GM12878 (cell line): ENCODE data around the gene RFT1. TPM values are rescaled to one million over a fixed set of nuclear protein-coding genes. Genes with fewer than 3 reads are reported as not detected.

Experiments
- ATAC-seq: fragments of 200-7000 bp; cut with Tn5 transposase; 3 replicates; pipeline ENCODE4 v1.9.1; 2020; ENCODE audit warnings: mild to moderate bottlenecking, moderate library complexity
- BruUV-seq: library from RNA; stranded (reverse); fragments of 400-500 nt; replicated peaks from 2 replicates; lab custom pipeline; 2021; lab: Mats Ljungman, UMichigan
- CTCF ChIA-PET: fragments of 300-600 bp; sonication (Branson Sonifier 250); formaldehyde crosslinking; extraction: SDS; loops from one replicate; lab custom pipeline; 2021; ENCODE audit warnings: inconsistent platforms; lab: Yijun Ruan, JAX
- POLR2A ChIA-PET: fragments of 350-600 bp; formaldehyde crosslinking; extraction: SDS; loops from one replicate; lab custom pipeline; 2021; ENCODE audit warnings: inconsistent platforms; lab: Charles Lee
- RAD21 ChIA-PET: fragments of 300-600 bp; sonication (Branson Sonifier 250); formaldehyde crosslinking; loops from one replicate; lab custom pipeline; 2023; ENCODE audit warnings: antibody characterized with exemption; ENCODE audit not compliant: unreplicated experiment; lab: Charles Lee
- SMC1A ChIA-PET: fragments of 300-600 bp; sonication (Branson Sonifier 250); formaldehyde crosslinking; loops from one replicate; lab custom pipeline; 2023; ENCODE audit not compliant: unreplicated experiment, uncharacterized antibody; lab: Charles Lee
- DNase-seq: peaks from one replicate; pipeline ENCODE4 v3.0.0-alpha.2; 2011; ENCODE audit warnings: low read depth, low spot score
- FAIRE-seq: peaks from 3 replicates; lab custom pipeline; 2011; peaks lifted over from hg19 to GRCh38; lab: Jason Lieb, UNC
- H2AFZ ChIP-seq: 2 replicates; pipeline ENCODE4 v1.6.0; 2011; ENCODE audit warnings: low read depth, low read length, control low read depth; ENCODE audit not compliant: control insufficient read depth
- H3K27ac ChIP-seq: 2 replicates; pipeline ENCODE4 v1.5.1; 2011; ENCODE audit warnings: control low read depth; ENCODE audit not compliant: control insufficient read depth, insufficient read depth
- H3K27me3 ChIP-seq, 2 experiments: replicated peaks in 1 of 2; 2 replicates each; pipeline versions ENCODE4 v1.6.0 to v1.6.1; 2011; ENCODE audit warnings: low read length in 1 of 2; ENCODE audit not compliant: control insufficient read depth in 2 of 2, insufficient read depth in 2 of 2
- H3K36me3 ChIP-seq, 2 experiments: 2 replicates each; pipeline ENCODE4 v1.5.1; 2011; ENCODE audit warnings: low read length in 1 of 2; ENCODE audit not compliant: control insufficient read depth in 2 of 2, insufficient read depth in 2 of 2
- H3K4me1 ChIP-seq: 2 replicates; pipeline ENCODE4 v1.6.1; 2011; ENCODE audit warnings: mild to moderate bottlenecking, low read length, moderate library complexity, mixed read lengths; ENCODE audit not compliant: control insufficient read depth, insufficient read depth
- H3K4me2 ChIP-seq: 2 replicates; pipeline ENCODE4 v1.6.0; 2011; ENCODE audit warnings: control low read depth; ENCODE audit not compliant: control insufficient read depth, insufficient read depth
- H3K4me3 ChIP-seq: fragments of 200-600 bp; sonication (generic); 2 replicates; pipeline ENCODE4 v1.5.1; 2016
- H3K79me2 ChIP-seq: 2 replicates; pipeline ENCODE4 v1.6.0; 2011; ENCODE audit warnings: low read length; ENCODE audit not compliant: control insufficient read depth, insufficient read depth
- H3K9ac ChIP-seq: 2 replicates; pipeline ENCODE4 v1.8.0; 2011; ENCODE audit warnings: low read length, control low read depth, mixed read lengths; ENCODE audit not compliant: control insufficient read depth, insufficient read depth
- H3K9me3 ChIP-seq: replicated peaks from 3 replicates; pipeline ENCODE4 v1.5.1; 2011; ENCODE audit warnings: mild to moderate bottlenecking, low read length; ENCODE audit not compliant: control insufficient read depth, insufficient read depth
- H4K20me1 ChIP-seq: 2 replicates; pipeline ENCODE4 v1.6.0; 2011; ENCODE audit not compliant: control insufficient read depth, insufficient read depth
- ESRRA ChIP-seq: IDR thresholded peaks from 2 replicates; pipeline ENCODE4 v1.6.1; 2012; ENCODE audit warnings: mild to moderate bottlenecking, low read length, improper control_type of control experiment
- ETV6 ChIP-seq, 2 experiments: fragments of 450-650 bp in 1 of 2; IDR thresholded peaks in 1 of 2; conservative IDR thresholded peaks in 1 of 2; 2 replicates each; pipeline ENCODE4 v1.6.1; 2014; ENCODE audit warnings: antibody characterized with exemption in 1 of 2, borderline replicate concordance in 1 of 2, low read depth in 1 of 2, mild to moderate bottlenecking in 1 of 2, moderate library complexity in 1 of 2
- POLR2AphosphoS5 ChIP-seq: IDR thresholded peaks from 2 replicates; pipeline ENCODE4 v1.6.1; 2011; ENCODE audit warnings: mild to moderate bottlenecking, low read length, inconsistent platforms
- WGBS: methylation state at CpG from one replicate; pipeline ENCODE4 v1.1.6; 2016; ENCODE audit warnings: low lambda C conversion rate; ENCODE audit not compliant: insufficient replicate concordance, insufficient coverage; ENCODE audit errors: missing lambda C conversion rate; 5-methylcytosine and 5-hydroxymethylcytosine counted together
- in situ Hi-C: fragments of 300-500 bp; cut with MboI; formaldehyde crosslinking; loops from 9 replicates; pipeline ENCODE4 v1.14.3; 2018; ENCODE audit warnings: mixed read lengths
- intact Hi-C: fragments of 100-400 bp; cut with micrococcal nuclease; formaldehyde crosslinking; loops from one replicate; pipeline ENCODE4 v1.14.2; 2022; ENCODE audit not compliant: unreplicated experiment
- polyA plus RNA-seq, 11 experiments: library from polyadenylated mRNA; depleted of rRNA in 4 of 11; unstranded in 6 of 11; stranded (reverse) in 5 of 11; fragments of >200 nt; fragmentation: Nextera tagmentation in 4 of 11; fragmentation: Illumina TruSeq in 1 of 11; extraction: Ambion mirVana in 4 of 11; extraction: Trizol in 1 of 11; gene quantifications; 1 replicate in 1 of 11; 2 replicates in 10 of 11; pipeline versions ENCODE4 v1.2.1 to v1.2.3, GENCODE V29; 2011 to 2016; ENCODE audit warnings: inconsistent platforms in 2 of 11, missing spikeins in 2 of 11, low read depth in 1 of 11
- total RNA-seq, 4 experiments: library from RNA; depleted of rRNA in 3 of 4; stranded (reverse); fragments of >200 nt in 3 of 4; fragmentation: Illumina TruSeq in 1 of 4; extraction: Trizol in 1 of 4; gene quantifications; 2 replicates each; pipeline versions ENCODE4 v1.2.1 to v1.2.3, GENCODE V29; 2013 to 2021
- TF ChIP-seq, protein P1 (sequence below): IDR thresholded peaks from 2 replicates; pipeline ENCODE4 v1.6.1; 2011; ENCODE audit warnings: borderline replicate concordance, low read depth, mild to moderate bottlenecking, moderate library complexity, low read length; ENCODE audit not compliant: insufficient read depth, poor library complexity, severe bottlenecking
- TF ChIP-seq, protein P2 (sequence below): fragments of 450-650 bp; IDR thresholded peaks from 2 replicates; pipeline ENCODE4 v1.6.1; 2017; ENCODE audit warnings: mild to moderate bottlenecking
- TF ChIP-seq, protein P3 (sequence below): fragments of 450-650 bp; formaldehyde crosslinking; IDR thresholded peaks from 2 replicates; pipeline ENCODE4 v1.4.0; 2020; ENCODE audit warnings: mild to moderate bottlenecking, moderate library complexity
- TF ChIP-seq, protein P4 (sequence below): fragments of 150-350 bp; IDR thresholded peaks from 2 replicates; pipeline ENCODE4 v1.6.1; 2016; ENCODE audit warnings: low read depth, low read length
- TF ChIP-seq, protein P5 (sequence below): fragments of 450-650 bp; IDR thresholded peaks from 2 replicates; pipeline ENCODE4 v1.6.1; 2017; ENCODE audit warnings: antibody characterized with exemption, mild to moderate bottlenecking, moderate library complexity

Gene RFT1
- total and polyA plus RNA-seq, 10 of the 15 experiments (the other 5 are each of a cell fraction or from before 2014, with no cell fraction given): 16.6 to 75.1 (median 34.5) TPM

DNA sequence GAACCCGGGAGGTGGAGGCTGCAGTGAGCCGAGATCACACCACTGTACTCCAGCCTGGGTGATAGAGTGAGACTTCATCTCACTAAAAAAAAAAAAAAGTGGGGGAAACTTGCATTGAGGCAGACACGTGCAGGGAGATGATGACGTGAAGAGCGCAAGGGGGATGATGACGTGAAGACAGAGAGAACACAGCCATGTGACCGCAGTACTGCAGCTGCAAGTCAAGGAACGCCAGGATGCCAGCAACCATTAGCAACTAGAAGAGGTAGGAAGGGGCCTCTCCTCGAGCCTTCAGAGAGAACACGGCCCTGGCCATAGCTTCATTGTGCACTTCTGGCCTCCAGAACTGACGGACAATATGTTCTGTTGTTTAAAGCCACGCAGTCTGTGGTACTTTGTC lies 28.3 kb downstream of the RFT1 start:
- FAIRE-seq (no peak), ATAC-seq (no peak), DNase-seq (no peak)
- Histone ChIP-seq H3K9me3 (no peaks in the 10 kb centered on the region), H4K20me1 (no peaks in the 10 kb centered on the region), H3K4me2 (no peak overlapping the region), H2AFZ (no peak overlapping the region), H3K4me1 (peaks cover 12% of the 10 kb centered on the region), H3K27ac (0 out of 2 replicates have a peak overlapping the region, but pooled peaks have one; percentile 4), H3K4me3 (no peak overlapping the region), H3K79me2 (no peaks in the 10 kb centered on the region), H3K36me3 (peaks cover 5 to 32% of the 10 kb centered on the region in 2 experiments), H3K27me3 (no peaks in the 10 kb centered on the region), H3K9ac (no peak overlapping the region)
- ChIA-PET RAD21 (interaction anchor here (1.4 to 2.1 kb wide), 3 partner anchors 13 to 94 kb away, joined by 5 to 11 read pairs (median 8); no protein-coding TSS in a partner anchor), POLR2A (interaction anchor here (1.2 to 1.6 kb wide), 2 partner anchors 13 to 79 kb away, joined by 4 read pairs; no protein-coding TSS in a partner anchor), CTCF (interaction anchor here (0.9 to 3.4 kb wide), 7 partner anchors 8 to 94 kb away, joined by 3 to 29 read pairs (median 4); no protein-coding TSS in a partner anchor), SMC1A (interaction anchor here (1.0 to 2.7 kb wide), 9 partner anchors 12 to 95 kb away, joined by 3 to 13 read pairs (median 4); no protein-coding TSS in a partner anchor)
- intact Hi-C loops: no loop called here
- WGBS: 96% methylated on average over 12 of the region's 12 CpGs
- in situ Hi-C loops: no loop called here
- no TSS peak for BruUV-seq
- TF ChIP-seq, protein P1, sequence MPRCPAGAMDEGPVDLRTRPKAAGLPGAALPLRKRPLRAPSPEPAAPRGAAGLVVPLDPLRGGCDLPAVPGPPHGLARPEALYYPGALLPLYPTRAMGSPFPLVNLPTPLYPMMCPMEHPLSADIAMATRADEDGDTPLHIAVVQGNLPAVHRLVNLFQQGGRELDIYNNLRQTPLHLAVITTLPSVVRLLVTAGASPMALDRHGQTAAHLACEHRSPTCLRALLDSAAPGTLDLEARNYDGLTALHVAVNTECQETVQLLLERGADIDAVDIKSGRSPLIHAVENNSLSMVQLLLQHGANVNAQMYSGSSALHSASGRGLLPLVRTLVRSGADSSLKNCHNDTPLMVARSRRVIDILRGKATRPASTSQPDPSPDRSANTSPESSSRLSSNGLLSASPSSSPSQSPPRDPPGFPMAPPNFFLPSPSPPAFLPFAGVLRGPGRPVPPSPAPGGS: no peak
- no peak for TF ChIP-seq POLR2AphosphoS5
- TF ChIP-seq ETV6 (conservative IDR thresholded peaks at IDR 0.05 in 1 of 2, IDR thresholded peaks at IDR 0.05 in 1 of 2; ENCODE audit: borderline replicate concordance in 1 of 2, low read depth in 1 of 2): no peak
- TF ChIP-seq, protein P2, sequence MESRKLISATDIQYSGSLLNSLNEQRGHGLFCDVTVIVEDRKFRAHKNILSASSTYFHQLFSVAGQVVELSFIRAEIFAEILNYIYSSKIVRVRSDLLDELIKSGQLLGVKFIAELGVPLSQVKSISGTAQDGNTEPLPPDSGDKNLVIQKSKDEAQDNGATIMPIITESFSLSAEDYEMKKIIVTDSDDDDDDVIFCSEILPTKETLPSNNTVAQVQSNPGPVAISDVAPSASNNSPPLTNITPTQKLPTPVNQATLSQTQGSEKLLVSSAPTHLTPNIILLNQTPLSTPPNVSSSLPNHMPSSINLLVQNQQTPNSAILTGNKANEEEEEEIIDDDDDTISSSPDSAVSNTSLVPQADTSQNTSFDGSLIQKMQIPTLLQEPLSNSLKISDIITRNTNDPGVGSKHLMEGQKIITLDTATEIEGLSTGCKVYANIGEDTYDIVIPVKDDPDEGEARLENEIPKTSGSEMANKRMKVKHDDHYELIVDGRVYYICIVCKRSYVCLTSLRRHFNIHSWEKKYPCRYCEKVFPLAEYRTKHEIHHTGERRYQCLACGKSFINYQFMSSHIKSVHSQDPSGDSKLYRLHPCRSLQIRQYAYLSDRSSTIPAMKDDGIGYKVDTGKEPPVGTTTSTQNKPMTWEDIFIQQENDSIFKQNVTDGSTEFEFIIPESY: no peak
- TF ChIP-seq, protein P3, sequence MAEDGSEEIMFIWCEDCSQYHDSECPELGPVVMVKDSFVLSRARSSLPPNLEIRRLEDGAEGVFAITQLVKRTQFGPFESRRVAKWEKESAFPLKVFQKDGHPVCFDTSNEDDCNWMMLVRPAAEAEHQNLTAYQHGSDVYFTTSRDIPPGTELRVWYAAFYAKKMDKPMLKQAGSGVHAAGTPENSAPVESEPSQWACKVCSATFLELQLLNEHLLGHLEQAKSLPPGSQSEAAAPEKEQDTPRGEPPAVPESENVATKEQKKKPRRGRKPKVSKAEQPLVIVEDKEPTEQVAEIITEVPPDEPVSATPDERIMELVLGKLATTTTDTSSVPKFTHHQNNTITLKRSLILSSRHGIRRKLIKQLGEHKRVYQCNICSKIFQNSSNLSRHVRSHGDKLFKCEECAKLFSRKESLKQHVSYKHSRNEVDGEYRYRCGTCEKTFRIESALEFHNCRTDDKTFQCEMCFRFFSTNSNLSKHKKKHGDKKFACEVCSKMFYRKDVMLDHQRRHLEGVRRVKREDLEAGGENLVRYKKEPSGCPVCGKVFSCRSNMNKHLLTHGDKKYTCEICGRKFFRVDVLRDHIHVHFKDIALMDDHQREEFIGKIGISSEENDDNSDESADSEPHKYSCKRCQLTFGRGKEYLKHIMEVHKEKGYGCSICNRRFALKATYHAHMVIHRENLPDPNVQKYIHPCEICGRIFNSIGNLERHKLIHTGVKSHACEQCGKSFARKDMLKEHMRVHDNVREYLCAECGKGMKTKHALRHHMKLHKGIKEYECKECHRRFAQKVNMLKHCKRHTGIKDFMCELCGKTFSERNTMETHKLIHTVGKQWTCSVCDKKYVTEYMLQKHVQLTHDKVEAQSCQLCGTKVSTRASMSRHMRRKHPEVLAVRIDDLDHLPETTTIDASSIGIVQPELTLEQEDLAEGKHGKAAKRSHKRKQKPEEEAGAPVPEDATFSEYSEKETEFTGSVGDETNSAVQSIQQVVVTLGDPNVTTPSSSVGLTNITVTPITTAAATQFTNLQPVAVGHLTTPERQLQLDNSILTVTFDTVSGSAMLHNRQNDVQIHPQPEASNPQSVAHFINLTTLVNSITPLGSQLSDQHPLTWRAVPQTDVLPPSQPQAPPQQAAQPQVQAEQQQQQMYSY: no peak
- TF ChIP-seq, protein P4, sequence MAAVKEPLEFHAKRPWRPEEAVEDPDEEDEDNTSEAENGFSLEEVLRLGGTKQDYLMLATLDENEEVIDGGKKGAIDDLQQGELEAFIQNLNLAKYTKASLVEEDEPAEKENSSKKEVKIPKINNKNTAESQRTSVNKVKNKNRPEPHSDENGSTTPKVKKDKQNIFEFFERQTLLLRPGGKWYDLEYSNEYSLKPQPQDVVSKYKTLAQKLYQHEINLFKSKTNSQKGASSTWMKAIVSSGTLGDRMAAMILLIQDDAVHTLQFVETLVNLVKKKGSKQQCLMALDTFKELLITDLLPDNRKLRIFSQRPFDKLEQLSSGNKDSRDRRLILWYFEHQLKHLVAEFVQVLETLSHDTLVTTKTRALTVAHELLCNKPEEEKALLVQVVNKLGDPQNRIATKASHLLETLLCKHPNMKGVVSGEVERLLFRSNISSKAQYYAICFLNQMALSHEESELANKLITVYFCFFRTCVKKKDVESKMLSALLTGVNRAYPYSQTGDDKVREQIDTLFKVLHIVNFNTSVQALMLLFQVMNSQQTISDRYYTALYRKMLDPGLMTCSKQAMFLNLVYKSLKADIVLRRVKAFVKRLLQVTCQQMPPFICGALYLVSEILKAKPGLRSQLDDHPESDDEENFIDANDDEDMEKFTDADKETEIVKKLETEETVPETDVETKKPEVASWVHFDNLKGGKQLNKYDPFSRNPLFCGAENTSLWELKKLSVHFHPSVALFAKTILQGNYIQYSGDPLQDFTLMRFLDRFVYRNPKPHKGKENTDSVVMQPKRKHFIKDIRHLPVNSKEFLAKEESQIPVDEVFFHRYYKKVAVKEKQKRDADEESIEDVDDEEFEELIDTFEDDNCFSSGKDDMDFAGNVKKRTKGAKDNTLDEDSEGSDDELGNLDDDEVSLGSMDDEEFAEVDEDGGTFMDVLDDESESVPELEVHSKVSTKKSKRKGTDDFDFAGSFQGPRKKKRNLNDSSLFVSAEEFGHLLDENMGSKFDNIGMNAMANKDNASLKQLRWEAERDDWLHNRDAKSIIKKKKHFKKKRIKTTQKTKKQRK: no peak
- TF ChIP-seq ESRRA: no peak
- TF ChIP-seq, protein P5, sequence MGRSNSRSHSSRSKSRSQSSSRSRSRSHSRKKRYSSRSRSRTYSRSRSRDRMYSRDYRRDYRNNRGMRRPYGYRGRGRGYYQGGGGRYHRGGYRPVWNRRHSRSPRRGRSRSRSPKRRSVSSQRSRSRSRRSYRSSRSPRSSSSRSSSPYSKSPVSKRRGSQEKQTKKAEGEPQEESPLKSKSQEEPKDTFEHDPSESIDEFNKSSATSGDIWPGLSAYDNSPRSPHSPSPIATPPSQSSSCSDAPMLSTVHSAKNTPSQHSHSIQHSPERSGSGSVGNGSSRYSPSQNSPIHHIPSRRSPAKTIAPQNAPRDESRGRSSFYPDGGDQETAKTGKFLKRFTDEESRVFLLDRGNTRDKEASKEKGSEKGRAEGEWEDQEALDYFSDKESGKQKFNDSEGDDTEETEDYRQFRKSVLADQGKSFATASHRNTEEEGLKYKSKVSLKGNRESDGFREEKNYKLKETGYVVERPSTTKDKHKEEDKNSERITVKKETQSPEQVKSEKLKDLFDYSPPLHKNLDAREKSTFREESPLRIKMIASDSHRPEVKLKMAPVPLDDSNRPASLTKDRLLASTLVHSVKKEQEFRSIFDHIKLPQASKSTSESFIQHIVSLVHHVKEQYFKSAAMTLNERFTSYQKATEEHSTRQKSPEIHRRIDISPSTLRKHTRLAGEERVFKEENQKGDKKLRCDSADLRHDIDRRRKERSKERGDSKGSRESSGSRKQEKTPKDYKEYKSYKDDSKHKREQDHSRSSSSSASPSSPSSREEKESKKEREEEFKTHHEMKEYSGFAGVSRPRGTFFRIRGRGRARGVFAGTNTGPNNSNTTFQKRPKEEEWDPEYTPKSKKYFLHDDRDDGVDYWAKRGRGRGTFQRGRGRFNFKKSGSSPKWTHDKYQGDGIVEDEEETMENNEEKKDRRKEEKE: no peak
